DND-41 (cell line): Measurements from ENCODE around the gene HERC3.

Experiments
- ATAC-seq: fragments of 200-7000 bp; cut with Tn5 transposase; 3 replicates; pipeline ENCODE4 v1.9.1; 2021; ENCODE audit warnings: low read depth; ENCODE audit not compliant: insufficient read depth
- DNase-seq: peaks from one replicate; pipeline ENCODE4 v3.0.0-alpha.2; 2020
- H2AFZ ChIP-seq: 2 replicates; pipeline ENCODE4 v1.6.0; 2012; ENCODE audit warnings: low read depth, low read length
- H3K27ac ChIP-seq: 2 replicates; pipeline ENCODE4 v1.5.1; 2012; ENCODE audit warnings: low read length, inconsistent platforms
- H3K27me3 ChIP-seq: fragments of 200-600 bp; sonication (generic); 2 replicates; pipeline ENCODE4 v1.6.0; 2012; ENCODE audit warnings: low read length, mild to moderate bottlenecking, inconsistent platforms; ENCODE audit not compliant: insufficient read depth, poor library complexity
- H3K36me3 ChIP-seq: 2 replicates; pipeline ENCODE4 v1.5.1; 2012; ENCODE audit warnings: low read length, inconsistent platforms; ENCODE audit not compliant: insufficient read depth
- H3K4me1 ChIP-seq: 2 replicates; pipeline ENCODE4 v1.5.1; 2012; ENCODE audit warnings: mild to moderate bottlenecking, low read length; ENCODE audit not compliant: insufficient read depth
- H3K4me2 ChIP-seq: 2 replicates; pipeline ENCODE4 v1.6.0; 2012; ENCODE audit warnings: mild to moderate bottlenecking, moderate library complexity, low read length, inconsistent platforms; ENCODE audit not compliant: insufficient read depth
- H3K4me3 ChIP-seq, 2 experiments: fragments of 200-600 bp in 1 of 2; shearing (Covaris generic) in 1 of 2; 2 replicates each; pipeline ENCODE4 v1.5.1; 2012 to 2016; ENCODE audit warnings: inconsistent platforms in 2 of 2, low read length in 2 of 2, mild to moderate bottlenecking in 2 of 2, low read depth in 1 of 2, moderate library complexity in 1 of 2
- H3K79me2 ChIP-seq: 2 replicates; pipeline ENCODE4 v1.6.0; 2012; ENCODE audit warnings: low read length, inconsistent platforms; ENCODE audit not compliant: insufficient read depth
- H3K9ac ChIP-seq: 2 replicates; pipeline ENCODE4 v1.6.0; 2012; ENCODE audit warnings: low read depth, mild to moderate bottlenecking, inconsistent platforms, low read length, moderate library complexity
- H3K9me3 ChIP-seq: 2 replicates; pipeline ENCODE4 v1.5.1; 2012; ENCODE audit warnings: low read length, moderate library complexity, mild to moderate bottlenecking, inconsistent platforms; ENCODE audit not compliant: insufficient read depth, severe bottlenecking
- H4K20me1 ChIP-seq: 2 replicates; pipeline ENCODE4 v1.6.0; 2012; ENCODE audit warnings: low read length; ENCODE audit not compliant: insufficient read depth
- CTCF ChIP-seq: IDR thresholded peaks from 2 replicates; pipeline ENCODE4 v1.5.1; 2012; ENCODE audit warnings: borderline replicate concordance, low read length, moderate library complexity, mild to moderate bottlenecking; ENCODE audit not compliant: poor library complexity, severe bottlenecking; ENCODE audit errors: extremely low read depth
- EZH2 ChIP-seq: IDR thresholded peaks from 3 replicates; pipeline ENCODE4 v1.6.1; 2012; ENCODE audit warnings: borderline replicate concordance, low read depth, mild to moderate bottlenecking, moderate library complexity, low read length, inconsistent platforms; ENCODE audit not compliant: severe bottlenecking

The HERC3 gene

GRCh38 chr4:88729146-88729760 is 137.0 kb downstream of the HERC3 start:
- no peak overlapping the region for H3K9ac ChIP-seq
- DNase-seq (no peak), ATAC-seq (no peak)
- H3K27ac ChIP-seq = no peak overlapping the region
- H3K79me2 ChIP-seq = no peaks in the 10 kb centered on the region
- H2AFZ ChIP-seq = no peak overlapping the region
- H3K9me3 ChIP-seq = no peaks in the 10 kb centered on the region
- H3K36me3 ChIP-seq = peaks cover 20% of the 10 kb centered on the region
- H3K4me3 ChIP-seq = no peak overlapping the region
- TF ChIP-seq EZH2 (no peak), CTCF (no peak)
- H3K4me2 ChIP-seq = no peak overlapping the region
- no peaks in the 10 kb centered on the region for H3K27me3 ChIP-seq
- no peaks in the 10 kb centered on the region for H4K20me1 ChIP-seq
- H3K4me1 ChIP-seq = no peaks in the 10 kb centered on the region

- no peak overlapping the region for H2AFZ ChIP-seq
- H3K9ac ChIP-seq = no peak overlapping the region
- no peaks in the 10 kb centered on the region for H3K9me3 ChIP-seq
- H3K36me3 ChIP-seq = peaks cover 20% of the 10 kb centered on the region
- H3K4me1 ChIP-seq = no peaks in the 10 kb centered on the region
- DNase-seq (no peak), ATAC-seq (no peak)
- TF ChIP-seq CTCF (no peak), EZH2 (no peak)
- H4K20me1 ChIP-seq = no peaks in the 10 kb centered on the region
- H3K27ac ChIP-seq = no peak overlapping the region
- no peak overlapping the region for H3K4me3 ChIP-seq
- no peaks in the 10 kb centered on the region for H3K79me2 ChIP-seq
- H3K4me2 ChIP-seq = no peak overlapping the region
- no peaks in the 10 kb centered on the region for H3K27me3 ChIP-seq
Measured at GRCh38 chr4:88730811-88731210, 138.5 kb downstream of the HERC3 start.

GRCh38 chr4:88731381-88731780 is 139.1 kb downstream of the HERC3 start:
- Histone ChIP-seq H3K4me1 (no peaks in the 10 kb centered on the region), H3K27ac (no peak overlapping the region), H2AFZ (no peak overlapping the region), H3K27me3 (no peaks in the 10 kb centered on the region), H3K9ac (no peak overlapping the region), H3K36me3 (peaks cover 20% of the 10 kb centered on the region), H3K4me3 (no peak overlapping the region), H3K4me2 (no peak overlapping the region), H4K20me1 (no peaks in the 10 kb centered on the region), H3K9me3 (no peaks in the 10 kb centered on the region), H3K79me2 (no peaks in the 10 kb centered on the region)
- DNase-seq (no peak), ATAC-seq (no peak)
- TF ChIP-seq EZH2 (no peak), CTCF (no peak)
